HG03097 (cell line): ENCODE measurements around the gene CALHM5.
"Not testable (repeated sequence)": the region's sequence is repeated elsewhere in the genome, so short reads cannot be mapped to it uniquely, and the experiment has no call there.

Experiments used
- ATAC-seq: cut with Tn5 transposase; IDR thresholded peaks from one replicate; pipeline ENCODE4 v1.9.1; 2021; ENCODE audit not compliant: unreplicated experiment, low FRiP score

CALHM5 gene, protein sequence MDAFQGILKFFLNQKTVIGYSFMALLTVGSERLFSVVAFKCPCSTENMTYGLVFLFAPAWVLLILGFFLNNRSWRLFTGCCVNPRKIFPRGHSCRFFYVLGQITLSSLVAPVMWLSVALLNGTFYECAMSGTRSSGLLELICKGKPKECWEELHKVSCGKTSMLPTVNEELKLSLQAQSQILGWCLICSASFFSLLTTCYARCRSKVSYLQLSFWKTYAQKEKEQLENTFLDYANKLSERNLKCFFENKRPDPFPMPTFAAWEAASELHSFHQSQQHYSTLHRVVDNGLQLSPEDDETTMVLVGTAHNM

DNA sequence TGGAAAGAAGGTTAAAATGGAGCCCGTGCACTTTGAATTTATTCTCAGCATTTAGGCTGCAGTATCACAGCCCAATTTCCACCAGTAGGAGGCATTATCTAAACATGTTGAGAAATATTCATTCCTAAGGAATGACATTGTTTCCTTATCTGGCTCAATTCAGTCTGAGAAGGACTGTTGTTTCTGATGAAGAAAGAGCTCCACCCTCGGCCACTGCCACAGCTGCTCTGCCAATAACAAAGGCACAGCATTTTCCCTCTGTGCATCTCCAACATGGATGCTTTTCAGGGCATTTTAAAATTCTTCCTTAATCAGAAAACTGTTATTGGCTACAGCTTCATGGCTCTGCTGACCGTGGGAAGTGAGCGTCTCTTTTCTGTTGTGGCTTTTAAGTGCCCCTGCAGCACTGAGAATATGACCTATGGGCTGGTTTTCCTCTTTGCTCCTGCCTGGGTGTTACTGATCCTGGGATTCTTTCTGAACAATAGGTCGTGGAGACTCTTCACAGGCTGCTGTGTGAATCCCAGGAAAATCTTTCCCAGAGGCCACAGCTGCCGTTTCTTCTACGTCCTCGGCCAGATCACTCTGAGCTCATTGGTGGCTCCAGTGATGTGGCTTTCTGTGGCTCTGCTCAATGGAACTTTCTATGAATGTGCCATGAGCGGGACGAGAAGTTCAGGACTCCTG is at the start of gene CALHM5:
TSS of gene CALHM5 (plus strand) at position 216 of the 687 bp plus-strand sequence. CDS start at position 274, 58 bp downstream.
- ATAC-seq, result no peak

DNA sequence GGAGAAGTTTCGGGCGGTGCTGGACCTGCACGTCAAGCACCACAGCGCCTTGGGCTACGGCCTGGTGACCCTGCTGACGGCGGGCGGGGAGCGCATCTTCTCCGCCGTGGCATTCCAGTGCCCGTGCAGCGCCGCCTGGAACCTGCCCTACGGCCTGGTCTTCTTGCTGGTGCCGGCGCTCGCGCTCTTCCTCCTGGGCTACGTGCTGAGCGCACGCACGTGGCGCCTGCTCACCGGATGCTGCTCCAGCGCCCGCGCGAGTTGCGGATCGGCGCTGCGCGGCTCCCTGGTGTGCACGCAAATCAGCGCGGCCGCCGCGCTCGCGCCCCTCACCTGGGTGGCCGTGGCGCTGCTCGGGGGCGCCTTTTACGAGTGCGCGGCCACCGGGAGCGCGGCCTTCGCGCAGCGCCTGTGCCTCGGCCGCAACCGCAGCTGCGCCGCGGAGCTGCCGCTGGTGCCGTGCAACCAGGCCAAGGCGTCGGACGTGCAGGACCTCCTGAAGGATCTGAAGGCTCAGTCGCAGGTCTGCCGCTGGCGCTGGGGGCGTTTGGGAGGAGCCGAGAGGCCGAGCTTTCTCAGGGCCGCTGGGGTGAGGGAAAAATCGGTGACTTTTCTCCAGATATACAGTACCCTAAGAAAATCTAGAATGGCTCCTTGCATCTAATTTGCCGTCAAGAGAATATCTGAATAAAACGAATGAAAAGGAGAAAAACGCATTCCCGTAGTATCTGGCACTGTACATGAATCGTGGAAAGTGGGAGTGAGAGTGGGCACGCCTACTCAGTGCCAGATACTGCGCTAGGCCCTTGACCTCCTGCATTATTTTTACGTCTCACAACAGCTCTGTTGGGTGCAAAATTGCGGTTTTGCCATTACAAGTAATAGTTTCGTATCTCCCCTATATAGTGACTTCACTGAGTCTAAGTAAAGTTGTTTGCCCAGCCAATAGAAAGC is 49.2 kb upstream of the CALHM5 start:
- peak; percentile 72 for ATAC-seq

DNA sequence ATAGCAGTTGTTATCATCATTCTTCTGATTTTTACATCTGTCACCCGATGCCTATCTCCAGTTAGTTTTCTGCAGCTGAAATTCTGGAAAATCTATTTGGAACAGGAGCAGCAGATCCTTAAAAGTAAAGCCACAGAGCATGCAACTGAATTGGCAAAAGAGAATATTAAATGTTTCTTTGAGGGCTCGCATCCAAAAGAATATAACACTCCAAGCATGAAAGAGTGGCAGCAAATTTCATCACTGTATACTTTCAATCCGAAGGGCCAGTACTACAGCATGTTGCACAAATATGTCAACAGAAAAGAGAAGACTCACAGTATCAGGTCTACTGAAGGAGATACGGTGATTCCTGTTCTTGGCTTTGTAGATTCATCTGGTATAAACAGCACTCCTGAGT is 48.1 kb upstream of the CALHM5 start:
- no peak for ATAC-seq

DNA sequence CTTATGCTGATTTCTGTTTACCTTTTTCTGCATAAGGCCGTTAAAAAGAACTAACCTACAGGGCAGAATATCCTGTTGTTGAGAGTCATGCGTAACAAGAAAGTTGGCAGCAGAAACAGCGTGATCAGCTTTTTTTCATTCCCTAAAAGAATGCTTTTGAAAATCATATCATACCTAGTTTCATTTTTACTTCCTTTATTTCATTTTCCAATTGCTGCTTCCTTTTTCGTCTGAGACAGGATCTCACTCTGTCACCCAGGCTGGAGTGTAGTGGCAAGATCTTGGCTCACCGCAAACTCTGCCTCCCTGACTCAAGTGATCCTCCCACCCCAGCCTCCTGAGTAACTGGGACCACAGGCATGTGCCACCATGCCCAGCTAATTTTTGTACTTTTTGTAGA is 46.2 kb upstream of the CALHM5 start:
- no peak for ATAC-seq

DNA sequence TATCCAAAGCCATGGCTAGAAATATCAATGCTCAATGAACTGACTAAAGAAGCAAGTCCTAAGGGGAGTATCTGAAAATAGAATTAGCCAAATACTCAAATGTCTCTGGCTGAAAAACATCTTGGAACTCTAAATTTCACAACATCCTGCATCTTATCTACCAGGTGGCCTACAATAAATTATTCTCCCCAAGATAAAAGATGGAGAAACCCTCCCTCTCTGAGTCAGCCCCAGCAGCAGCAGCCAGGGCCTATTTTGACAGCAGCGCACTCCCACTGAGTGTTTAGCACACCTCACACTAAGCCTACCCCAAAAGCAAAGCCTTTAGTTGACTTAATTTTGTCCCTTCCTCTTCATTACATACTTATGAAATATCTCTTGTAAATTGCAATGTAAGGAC is 44.3 kb upstream of the CALHM5 start:
- no peak for ATAC-seq

DNA sequence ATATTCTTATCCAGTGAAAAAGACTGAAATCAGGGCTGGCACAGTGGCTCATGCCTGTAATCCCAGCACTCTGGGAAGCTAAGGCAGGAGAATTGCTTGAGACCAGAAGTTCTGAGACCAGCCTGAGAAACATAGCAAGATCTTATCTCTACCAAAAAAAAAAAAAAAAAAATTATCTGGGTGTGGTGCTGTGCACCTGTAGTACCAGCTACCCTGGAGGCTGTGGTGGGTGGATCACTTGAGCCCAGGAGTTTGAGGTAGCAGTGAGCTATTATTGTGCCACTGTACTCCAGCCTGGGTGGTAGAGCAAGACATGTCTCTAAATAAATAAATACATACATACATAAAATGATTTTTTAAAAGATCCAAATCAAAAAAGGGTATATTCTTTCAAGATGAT is 43.9 kb upstream of the CALHM5 start:
- no peak for ATAC-seq

DNA sequence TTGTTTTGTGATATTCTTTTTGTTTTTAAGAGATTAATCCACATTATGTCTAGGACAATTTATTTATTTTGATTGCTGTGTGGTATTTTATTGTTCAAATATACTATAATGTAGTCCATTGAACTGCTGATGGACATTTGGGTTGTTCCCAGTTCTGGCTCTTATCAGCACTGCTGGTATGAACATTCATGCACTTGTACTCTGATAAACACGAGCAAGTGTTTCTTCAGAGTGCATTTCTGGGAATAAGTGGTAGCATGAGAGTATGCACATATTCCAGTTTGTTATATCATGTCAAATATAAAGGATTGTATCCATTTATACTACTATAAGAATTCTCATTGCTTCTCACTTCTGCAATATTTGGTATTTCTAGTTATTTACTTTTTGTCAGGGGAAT is 43.1 kb upstream of the CALHM5 start:
- no peak for ATAC-seq

DNA sequence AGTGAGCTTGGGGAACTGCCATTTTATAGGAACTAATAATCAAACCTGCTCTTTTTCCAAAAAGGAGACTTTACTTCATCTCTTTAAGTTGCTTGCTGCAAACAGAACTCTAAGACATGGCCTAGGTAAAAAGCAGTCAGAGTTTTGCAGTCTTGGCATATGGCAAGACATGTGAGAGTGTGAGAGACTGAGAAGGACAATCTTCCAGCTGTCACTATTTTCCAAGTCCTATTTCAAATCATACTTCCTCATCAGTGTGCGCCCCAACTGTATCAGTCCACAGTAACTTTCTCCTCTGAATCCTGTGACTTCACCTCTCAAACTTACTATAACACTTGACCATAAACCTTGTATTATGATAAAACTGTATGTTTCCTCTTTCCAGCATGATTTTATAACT is 39.9 kb upstream of the CALHM5 start:
- ATAC-seq, result no peak

DNA sequence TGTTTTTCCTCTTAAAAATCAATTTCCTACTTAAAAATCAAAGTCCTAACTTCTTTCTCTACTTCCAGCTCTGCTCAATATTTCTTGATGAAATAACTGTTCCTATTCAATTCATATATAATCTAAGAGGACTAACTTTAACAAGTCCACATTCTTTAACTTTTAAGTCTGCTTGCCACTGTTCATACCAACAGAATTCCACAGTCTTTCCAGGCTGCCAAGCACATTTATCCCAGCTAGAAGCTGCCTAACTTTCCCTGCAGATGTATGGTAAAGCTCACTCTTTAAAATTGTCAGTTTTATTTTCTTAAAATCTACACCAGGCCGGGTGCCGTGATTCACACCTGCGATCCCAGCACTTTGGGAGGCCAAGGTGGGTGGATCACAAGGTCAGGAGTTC is 38.7 kb upstream of the CALHM5 start:
- ATAC-seq, result no peak

DNA sequence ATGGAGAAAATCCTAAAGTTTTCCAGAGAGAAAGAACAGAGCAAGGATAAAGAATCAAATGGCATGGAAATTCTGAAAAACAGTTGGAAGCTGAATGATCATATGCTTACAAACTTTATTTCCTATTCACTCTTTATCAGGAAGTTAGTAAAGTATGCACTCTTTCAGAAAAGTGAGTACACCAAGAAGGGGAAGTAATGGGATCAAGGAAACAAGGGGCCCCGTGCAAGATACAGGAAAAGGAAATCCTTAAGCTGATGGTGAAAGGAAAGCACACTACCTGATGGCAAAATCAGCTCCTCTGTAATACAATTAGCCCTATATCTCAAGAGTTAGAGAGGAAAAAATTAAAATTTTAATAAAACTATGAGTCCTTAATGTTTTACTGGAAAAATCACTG is 36.3 kb upstream of the CALHM5 start:
- ATAC-seq, result no peak

DNA sequence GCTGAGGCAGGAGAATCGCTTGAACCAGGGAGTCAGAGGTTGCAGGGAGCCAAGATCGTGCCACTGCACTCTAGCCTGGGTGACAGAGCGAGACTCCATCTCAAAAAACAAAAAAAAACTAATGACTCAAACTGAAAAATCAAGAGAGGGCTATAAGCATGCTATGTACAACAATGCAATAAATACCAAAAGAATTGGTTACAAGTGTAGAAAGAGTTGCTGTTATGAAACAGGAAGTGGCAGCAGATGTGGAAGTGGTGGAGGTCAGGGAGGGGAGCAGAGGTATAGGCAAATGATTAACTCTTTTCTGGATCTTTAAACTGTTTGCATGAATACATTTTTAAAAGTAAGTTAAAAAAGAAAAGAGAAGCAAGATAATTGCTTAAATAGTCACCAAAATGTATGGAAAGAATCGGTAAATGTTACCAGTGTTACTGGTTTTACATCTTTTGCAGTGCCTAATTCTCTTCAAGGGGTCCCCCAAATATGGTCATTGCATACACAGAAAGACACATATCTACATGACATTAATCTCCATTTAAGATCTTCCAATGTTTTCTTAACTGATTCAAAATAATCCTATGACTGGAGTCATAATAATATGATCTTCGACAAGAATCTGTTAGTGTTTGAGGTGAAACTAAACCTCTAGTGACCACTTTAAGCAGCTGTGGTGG is 35.3 kb upstream of the CALHM5 start:
- peak; percentile 100 for ATAC-seq

DNA sequence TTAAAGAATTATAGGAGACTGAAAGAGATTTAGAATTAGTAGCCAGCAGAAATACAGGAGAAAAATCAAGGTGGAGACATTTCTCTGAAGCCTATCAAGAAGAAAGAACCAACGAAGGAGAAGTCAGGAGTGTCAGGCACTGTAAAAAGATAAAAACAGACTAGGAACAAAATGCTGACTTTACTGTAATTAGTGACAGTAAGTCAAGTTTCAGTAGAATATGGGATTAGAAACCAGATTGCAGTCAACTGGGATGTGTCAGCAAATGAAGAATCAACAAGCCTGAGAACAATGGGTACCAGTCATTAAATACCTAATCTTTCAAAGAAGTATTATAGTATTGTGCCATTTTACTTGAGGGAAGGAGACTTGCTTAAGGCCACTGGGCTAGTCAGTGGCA is 28.7 kb upstream of the CALHM5 start:
- no peak for ATAC-seq

DNA sequence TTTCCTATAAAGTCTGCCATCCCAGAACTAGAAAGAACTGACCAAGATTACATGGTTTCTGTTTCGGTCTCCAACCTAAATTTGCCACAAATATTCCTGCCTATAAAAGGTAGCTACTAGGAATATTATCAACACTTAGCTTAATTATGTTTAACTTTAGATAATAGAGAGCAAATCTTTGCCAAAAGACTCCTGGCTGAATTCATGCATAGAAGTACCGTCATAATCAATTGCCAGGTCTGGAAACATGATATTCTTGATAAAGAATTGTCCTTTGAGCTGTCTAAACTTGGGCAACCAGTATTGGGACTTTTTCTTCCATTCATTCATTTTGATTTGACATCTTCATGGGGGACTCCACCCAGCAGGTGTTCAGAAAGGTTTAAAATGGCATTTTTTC is 27.8 kb upstream of the CALHM5 start:
- ATAC-seq, result no peak

DNA sequence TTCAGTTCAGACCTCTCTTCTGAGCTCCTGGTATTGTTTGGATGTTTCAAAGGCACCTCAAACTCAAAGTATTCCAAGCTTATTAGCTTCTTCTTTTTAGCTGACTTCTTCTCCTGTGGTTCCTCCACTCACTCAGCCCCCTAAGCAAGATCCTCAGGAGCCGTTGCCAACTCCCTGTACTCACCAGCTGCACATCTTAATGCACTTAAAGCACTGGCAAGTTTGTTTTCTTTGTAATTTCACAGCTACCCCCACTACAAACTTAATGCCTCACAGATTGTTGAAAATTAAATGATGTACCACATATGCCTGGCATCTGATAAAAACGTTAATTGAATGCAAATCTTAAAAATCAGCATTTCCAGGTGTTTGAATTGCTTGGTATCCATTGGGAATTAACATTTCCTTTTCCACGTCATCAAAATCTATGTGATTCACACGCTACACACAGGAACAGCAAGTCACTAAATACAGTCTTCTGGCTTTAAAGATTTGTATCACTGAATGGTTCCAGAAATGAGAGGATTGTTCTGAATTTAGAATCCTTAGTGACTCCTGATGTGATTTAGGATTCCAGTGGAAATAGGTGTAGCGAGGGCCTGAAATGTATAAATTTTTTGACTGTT is 25.8 kb upstream of the CALHM5 start:
- ATAC-seq, result no peak

DNA sequence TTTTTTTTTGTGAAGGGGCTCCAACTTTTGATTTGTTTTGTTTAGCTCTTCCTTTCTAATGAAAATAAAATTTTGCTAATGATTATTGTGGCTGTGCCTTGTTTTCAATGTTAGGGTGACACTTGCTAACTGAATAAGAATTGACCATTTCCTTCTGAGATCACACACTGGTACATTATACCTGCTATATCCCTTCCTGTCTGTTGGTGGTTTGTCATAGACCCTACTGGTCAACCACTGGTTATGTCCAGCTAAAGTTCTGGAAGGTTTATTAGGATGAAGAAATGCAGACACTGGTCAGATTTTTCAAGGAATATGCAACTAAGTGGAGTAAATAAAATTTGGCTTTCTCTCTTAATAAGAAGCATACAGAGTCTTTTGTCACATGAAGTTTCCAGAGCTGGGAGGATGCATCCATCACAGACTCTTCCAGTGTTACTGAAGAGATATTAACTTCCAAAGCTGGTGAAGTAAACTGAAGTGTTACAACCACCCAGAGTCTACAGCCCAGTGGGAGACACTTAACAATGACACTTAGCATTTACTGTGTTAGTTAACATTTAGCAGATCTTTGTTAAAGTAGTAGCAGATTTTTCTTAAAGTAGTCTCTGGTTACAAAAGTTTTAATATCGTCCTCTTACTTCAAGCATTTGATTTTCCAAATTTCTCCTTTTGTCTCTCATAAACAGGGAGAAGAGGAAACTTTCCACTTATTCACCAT is 19.7 kb upstream of the CALHM5 start:
- ATAC-seq, result no peak

DNA sequence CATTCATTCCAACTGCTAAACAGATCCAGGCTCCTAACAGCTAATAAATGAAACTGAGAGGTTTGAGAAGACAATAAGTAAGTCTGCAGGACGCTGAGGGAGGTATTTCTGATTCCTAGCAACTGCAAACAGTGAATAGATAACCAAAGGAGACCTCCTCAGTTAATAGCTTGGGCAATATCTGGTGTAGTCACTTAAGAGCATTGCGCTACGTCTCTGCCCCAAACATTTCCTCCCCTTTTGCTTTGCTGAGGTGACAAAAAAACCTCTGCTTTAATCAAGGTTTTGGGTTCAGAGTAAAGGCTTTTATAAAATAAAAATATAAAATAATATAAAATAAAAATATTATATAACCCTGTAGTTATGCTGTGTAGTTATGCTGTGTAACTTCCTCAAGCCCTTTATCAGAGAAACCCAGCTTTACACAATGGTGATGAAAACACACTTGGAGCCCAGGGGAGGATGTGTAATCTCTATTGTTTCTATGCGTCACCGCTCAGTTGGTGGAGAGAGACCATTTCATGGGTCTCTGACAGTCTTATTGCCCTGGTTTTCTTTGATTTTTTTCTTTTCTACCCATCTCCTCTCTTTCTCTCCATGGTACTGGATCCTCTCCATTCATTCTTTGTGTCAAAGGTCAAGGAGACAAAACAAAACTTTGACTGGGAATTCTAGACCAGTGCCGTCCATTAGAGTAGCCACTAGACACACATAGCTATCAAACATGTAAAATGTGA is 18.9 kb upstream of the CALHM5 start:
- ATAC-seq, result no peak

DNA sequence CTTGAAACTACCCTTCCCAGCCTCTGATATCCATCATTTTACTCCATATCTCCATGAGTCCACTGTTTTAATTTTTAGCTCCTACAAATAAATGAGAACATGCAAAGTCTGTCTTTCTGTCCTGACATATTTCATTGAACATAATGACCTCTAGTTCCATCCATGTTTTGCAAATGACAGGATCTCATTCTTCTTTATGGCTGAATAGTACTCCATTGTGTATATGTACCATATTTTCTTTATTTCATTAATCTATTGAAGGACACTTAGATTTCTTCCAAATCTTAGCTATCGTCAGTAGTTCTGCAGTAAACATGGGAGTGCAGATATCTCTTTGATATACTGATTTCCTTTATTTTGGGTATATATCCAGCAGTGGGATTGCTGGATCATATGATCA is 16.3 kb upstream of the CALHM5 start:
- ATAC-seq, result not testable (repeated sequence)

DNA sequence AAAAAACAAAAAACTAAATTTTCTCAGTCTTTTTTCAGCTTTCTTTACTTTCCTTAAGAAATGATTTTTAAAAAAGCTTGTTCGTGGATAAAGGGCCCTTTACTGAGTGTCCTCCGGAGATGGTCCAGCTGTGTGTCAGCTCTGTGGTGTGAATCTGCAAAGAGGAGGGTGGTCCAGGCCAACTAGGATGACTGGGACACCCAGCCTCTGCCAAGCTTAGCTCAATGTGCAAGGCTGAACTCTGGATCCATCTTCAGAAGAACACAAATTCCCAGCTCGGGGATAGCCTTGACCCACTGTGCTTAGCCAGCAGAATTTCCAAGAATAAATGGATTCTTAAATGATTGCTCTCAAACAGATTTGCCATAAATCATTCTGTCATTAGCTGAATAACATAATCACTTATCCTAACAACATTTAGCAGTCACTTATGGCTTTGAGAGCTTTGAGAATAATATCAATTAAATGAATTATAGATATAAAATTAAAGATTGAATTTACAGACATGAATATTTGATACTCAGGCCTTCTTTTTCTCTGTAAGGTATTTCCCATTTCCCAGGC is 14.2 kb upstream of the CALHM5 start:
- no peak for ATAC-seq
